ENCODE results near the gene MARK2. TPM values are rescaled to one million over a fixed set of nuclear protein-coding genes. Genes with fewer than 3 reads are reported as not detected.
"Not testable (repeated sequence)": the region's sequence is repeated elsewhere in the genome, so short reads cannot be mapped to it uniquely, and the experiment has no call there.

The MARK2 gene
- total RNA-seq, 2 donors from 2014 or later: 20.2 to 25.5 TPM

DNA sequence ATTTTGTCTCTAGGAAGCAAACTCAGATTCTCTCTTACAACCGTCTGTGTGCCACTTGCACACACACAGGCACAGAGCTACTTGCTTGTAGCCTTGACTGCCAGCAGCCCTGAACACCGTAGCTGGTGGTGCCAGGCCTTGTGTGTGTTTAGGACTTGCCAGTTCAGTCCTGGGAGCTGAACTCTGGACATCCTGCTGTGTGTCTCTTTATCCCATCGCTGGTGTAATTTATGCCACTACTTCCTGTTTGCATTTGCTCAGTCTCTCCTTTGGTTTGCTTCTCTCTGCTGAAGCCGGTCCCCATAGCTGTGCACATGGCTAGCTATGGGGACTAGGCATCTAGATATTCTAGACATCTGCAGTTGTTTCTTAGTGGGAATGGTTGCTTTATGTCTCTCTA lies 24.0 kb downstream of the MARK2 start:
- no peak overlapping the region for H3K4me3 ChIP-seq
- no peak for ATAC-seq (ENCODE audit: insufficient number of reproducible peaks, low FRiP score, low read depth)
- peaks cover 10% of the 10 kb centered on the region for H3K36me3 ChIP-seq
- no peak for DNase-seq (ENCODE audit: low spot score)
- peaks cover 18 to 32% of the 10 kb centered on the region in 2 donors for H3K4me1 ChIP-seq (ENCODE audit: control insufficient read depth in 1 of 2, low read depth in 2 of 2)
- TF ChIP-seq, protein P1, sequence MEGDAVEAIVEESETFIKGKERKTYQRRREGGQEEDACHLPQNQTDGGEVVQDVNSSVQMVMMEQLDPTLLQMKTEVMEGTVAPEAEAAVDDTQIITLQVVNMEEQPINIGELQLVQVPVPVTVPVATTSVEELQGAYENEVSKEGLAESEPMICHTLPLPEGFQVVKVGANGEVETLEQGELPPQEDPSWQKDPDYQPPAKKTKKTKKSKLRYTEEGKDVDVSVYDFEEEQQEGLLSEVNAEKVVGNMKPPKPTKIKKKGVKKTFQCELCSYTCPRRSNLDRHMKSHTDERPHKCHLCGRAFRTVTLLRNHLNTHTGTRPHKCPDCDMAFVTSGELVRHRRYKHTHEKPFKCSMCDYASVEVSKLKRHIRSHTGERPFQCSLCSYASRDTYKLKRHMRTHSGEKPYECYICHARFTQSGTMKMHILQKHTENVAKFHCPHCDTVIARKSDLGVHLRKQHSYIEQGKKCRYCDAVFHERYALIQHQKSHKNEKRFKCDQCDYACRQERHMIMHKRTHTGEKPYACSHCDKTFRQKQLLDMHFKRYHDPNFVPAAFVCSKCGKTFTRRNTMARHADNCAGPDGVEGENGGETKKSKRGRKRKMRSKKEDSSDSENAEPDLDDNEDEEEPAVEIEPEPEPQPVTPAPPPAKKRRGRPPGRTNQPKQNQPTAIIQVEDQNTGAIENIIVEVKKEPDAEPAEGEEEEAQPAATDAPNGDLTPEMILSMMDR (IDR thresholded peaks at IDR 0.05): no peak
- no peak overlapping the region for H3K27ac ChIP-seq
- no peaks in the 10 kb centered on the region for H3K27me3 ChIP-seq (replicated peaks; ENCODE audit: insufficient read depth)
- H3K9me3 ChIP-seq: no peaks in the 10 kb centered on the region

DNA sequence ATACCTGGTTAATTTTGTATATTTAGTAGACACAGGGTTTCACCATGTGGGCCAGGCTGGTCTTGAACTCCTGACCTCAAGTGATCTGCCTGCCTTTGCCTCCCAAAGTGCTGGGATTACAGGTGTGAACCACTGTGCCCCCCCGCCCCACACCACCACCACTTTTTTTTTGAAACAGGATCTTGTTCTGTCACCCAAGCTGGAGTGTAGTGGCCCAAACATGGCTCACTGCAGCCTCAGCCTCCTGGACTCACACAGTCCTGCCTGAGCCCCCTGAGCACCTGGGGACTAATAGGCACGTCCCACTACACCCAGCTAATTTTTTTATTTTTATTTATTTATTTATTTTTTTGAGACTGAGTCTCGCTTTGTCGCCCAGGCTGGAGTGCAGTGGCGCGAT lies 24.7 kb downstream of the MARK2 start:
- H3K27ac ChIP-seq; H3K27me3 ChIP-seq (replicated peaks; ENCODE audit: insufficient read depth); H3K4me3 ChIP-seq; DNase-seq (ENCODE audit: low spot score); ATAC-seq (ENCODE audit: insufficient number of reproducible peaks, low FRiP score, low read depth); H3K9me3 ChIP-seq: not testable (repeated sequence)
- Histone ChIP-seq H3K36me3 (peaks cover 10% of the 10 kb centered on the region), H3K4me1 (ENCODE audit: control insufficient read depth in 1 of 2, low read depth in 2 of 2) (peaks cover 19 to 34% of the 10 kb centered on the region in 2 donors)

DNA sequence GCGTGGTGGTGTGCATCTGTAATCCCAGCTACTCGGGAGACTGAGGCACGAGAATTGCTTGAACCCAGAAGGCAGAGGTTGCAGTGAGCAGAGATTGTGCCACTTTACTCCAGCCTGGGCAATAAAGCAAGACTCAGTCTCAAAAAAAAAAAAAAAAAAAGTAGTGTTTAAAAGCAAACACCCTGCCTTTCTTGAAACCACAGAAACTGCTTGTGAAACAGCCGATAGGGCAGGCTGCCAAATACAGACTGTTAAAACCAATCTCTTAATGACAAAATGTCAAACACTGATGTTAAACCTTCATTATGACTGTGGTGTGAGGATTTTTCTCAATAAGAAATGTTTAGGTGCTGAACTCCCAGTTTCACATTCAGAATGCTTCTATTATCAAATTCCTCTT lies 27.3 kb downstream of the MARK2 start:
- Histone ChIP-seq H3K36me3 (peaks cover 4% of the 10 kb centered on the region), H3K9me3 (no peaks in the 10 kb centered on the region), H3K27ac (no peak overlapping the region), H3K27me3 (replicated peaks; ENCODE audit: insufficient read depth) (no peaks in the 10 kb centered on the region), H3K4me3 (no peak overlapping the region), H3K4me1 (ENCODE audit: control insufficient read depth in 1 of 2, low read depth in 2 of 2) (peaks cover 30 to 49% of the 10 kb centered on the region in 2 donors)
- DNase-seq (ENCODE audit: low spot score) (no peak), ATAC-seq (ENCODE audit: insufficient number of reproducible peaks, low FRiP score, low read depth) (no peak)
- TF ChIP-seq, protein P1 (IDR thresholded peaks at IDR 0.05): no peak

DNA sequence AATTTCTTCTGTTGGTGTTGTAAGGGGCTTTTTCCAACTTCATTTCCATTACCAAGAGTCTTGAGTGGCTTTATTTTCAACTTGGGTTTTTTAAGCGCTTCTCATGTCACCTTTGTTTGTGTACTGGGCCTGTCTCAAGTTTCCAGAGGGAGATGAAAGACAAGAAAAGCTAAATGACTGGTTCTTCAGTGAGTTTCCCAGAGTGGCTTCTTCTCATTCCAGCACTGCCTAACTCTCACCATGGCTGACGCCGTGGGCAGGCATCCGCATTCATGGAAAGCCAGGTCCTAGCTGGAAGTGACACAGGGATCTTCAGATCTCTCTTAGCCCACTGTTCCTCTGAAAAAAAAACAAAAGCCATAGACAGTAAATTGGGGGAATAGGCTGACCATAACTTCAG lies 28.6 kb downstream of the MARK2 start:
- DNase-seq (ENCODE audit: low spot score) (no peak), ATAC-seq (ENCODE audit: insufficient number of reproducible peaks, low FRiP score, low read depth) (no peak)
- no peak overlapping the region for H3K27ac ChIP-seq
- no peaks in the 10 kb centered on the region for H3K27me3 ChIP-seq (replicated peaks; ENCODE audit: insufficient read depth)
- peaks cover 35 to 62% of the 10 kb centered on the region in 2 donors for H3K4me1 ChIP-seq (ENCODE audit: control insufficient read depth in 1 of 2, low read depth in 2 of 2)
- TF ChIP-seq, protein P1 (IDR thresholded peaks at IDR 0.05): no peak
- H3K4me3 ChIP-seq: no peak overlapping the region
- H3K9me3 ChIP-seq: no peaks in the 10 kb centered on the region
- peaks cover 4% of the 10 kb centered on the region for H3K36me3 ChIP-seq

DNA sequence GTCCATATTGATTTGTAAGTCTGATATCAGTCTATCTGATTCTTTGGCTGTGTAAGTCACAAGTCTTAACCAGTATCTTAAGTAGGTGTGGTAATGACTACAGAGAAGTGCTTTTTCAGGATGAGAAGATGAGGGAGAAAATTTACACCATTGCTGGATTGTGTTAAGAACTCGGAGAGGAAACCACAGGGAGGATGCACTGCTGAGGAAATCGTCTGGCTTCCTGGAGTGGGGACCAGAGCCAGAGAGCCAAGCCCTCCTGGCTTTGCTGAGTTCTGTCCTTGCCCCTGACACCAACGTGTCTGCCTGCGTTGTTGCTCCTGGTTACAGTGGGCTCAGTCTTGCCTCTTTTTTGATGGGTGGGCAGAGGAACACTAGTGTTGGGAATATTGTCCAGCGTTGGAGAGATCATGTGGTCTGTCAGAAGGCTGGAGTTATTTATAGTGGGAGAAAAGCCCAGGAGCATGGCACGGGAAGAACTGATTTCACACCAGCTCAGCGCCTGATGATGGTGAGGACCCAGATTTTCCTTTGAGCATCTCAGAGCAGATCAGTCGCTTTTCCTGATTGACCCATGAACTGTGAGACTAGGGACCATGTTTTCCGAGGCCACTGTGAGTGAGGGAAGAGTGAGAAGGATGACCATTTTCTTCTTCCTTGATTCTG lies 29.6 kb downstream of the MARK2 start:
- no peaks in the 10 kb centered on the region for H3K9me3 ChIP-seq
- TF ChIP-seq, protein P1 (IDR thresholded peaks at IDR 0.05): no peak
- no peaks in the 10 kb centered on the region for H3K27me3 ChIP-seq (replicated peaks; ENCODE audit: insufficient read depth)
- ATAC-seq (ENCODE audit: insufficient number of reproducible peaks, low FRiP score, low read depth) (no peak), DNase-seq (ENCODE audit: low spot score) (no peak)
- no peaks in the 10 kb centered on the region for H3K36me3 ChIP-seq
- H3K27ac ChIP-seq: no peak overlapping the region
- H3K4me3 ChIP-seq: no peak overlapping the region
- H3K4me1 ChIP-seq (ENCODE audit: control insufficient read depth in 1 of 2, low read depth in 2 of 2): peaks cover 38 to 66% of the 10 kb centered on the region in 2 donors

DNA sequence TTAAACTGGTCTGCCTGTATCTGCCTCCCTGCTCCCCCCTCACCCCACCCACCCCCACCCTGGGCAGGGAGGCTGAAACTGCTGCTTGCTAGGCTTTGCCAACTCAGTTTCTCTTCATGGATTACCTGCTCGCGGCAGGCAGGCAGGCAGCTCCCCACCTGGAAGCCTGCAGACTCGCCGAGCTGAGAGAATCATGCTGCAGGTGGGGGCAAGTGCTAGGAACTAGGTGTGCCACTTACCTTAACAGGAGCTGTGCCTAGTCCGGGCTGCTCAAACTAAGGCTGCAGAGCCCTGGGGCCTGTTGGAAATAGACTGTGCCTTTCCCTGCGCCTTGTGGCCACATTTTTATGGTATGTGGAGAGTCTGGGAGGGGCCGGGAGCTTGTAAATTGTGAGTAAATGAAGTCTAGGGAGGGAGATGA lies 30.3 kb downstream of the MARK2 start:
- Histone ChIP-seq H3K4me1 (ENCODE audit: control insufficient read depth in 1 of 2, low read depth in 2 of 2) (peaks cover 42 to 72% of the 10 kb centered on the region in 2 donors), H3K36me3 (no peaks in the 10 kb centered on the region), H3K27me3 (replicated peaks; ENCODE audit: insufficient read depth) (no peaks in the 10 kb centered on the region), H3K9me3 (no peaks in the 10 kb centered on the region), H3K4me3 (no peak overlapping the region), H3K27ac (no peak overlapping the region)
- DNase-seq (ENCODE audit: low spot score) (no peak), ATAC-seq (ENCODE audit: insufficient number of reproducible peaks, low FRiP score, low read depth) (no peak)
- TF ChIP-seq, protein P1 (IDR thresholded peaks at IDR 0.05): no peak
